A172 (cell line): ENCODE results near the gene GPR137B. TPM values are rescaled to one million over a fixed set of nuclear protein-coding genes. Genes with fewer than 3 reads are reported as not detected.

ENCODE experiments used
- DNase-seq: peaks from one replicate; pipeline ENCODE4 v3.0.0-alpha.2; 2015; ENCODE audit warnings: low spot score
- total RNA-seq: library from RNA; depleted of rRNA; stranded (reverse); fragments of >200 nt; shearing (Covaris generic); gene quantifications from 2 replicates; pipeline ENCODE4 v1.2.3, GENCODE V29; 2014; rRNA removed

Gene GPR137B
- total RNA-seq, 1 experiment from 2014 or later, result 10.3 TPM

- DNase-seq, result no peak
Observed at GRCh38 chr1:236253918-236254637, 111.7 kb downstream of the GPR137B start.

- DNase-seq, result no peak
Observed at GRCh38 chr1:236257216-236257615, 114.9 kb downstream of the GPR137B start.

GRCh38 chr1:236258114-236258622, 115.8 kb downstream of the GPR137B start:
- DNase-seq, result no peak

Other genes with a start within 250 kb of the GPR137B start
- 52.1 and 57.5 TPM in 2 replicates for gene NID1, start 77.4 kb upstream of the GPR137B start, total RNA-seq
- 3.8 and 7.8 TPM in 2 replicates for gene ERO1B, start 139.4 kb downstream of the GPR137B start, total RNA-seq